ENCODE results near the gene NIPAL3. TPM values are rescaled to one million over a fixed set of nuclear protein-coding genes. Genes with fewer than 3 reads are reported as not detected.

Gene NIPAL3
- total RNA-seq, 4 donors from 2014 or later, result 38.0 to 74.3 (median 57.3) TPM

GRCh38 chr1:24463776-24464735 is 48.5 kb downstream of the NIPAL3 start:
- Histone ChIP-seq H3K4me1 (no peaks in the 10 kb centered on the region), H3K27me3 (no peaks in the 10 kb centered on the region), H3K9me3 (no peaks in the 10 kb centered on the region), H3K27ac (no peak overlapping the region), H3K36me3 (peaks cover 0 to 64% (median 0%) of the 10 kb centered on the region in 3 donors), H3K4me3 (no peak overlapping the region)
- TF ChIP-seq CTCF (IDR thresholded peaks at IDR 0.05) (no peak), POLR2A (IDR thresholded peaks at IDR 0.05) (no peak)
- no peak for DNase-seq

GRCh38 chr1:24465099-24465498 is 49.5 kb downstream of the NIPAL3 start:
- Histone ChIP-seq H3K9me3 (no peaks in the 10 kb centered on the region), H3K27ac (no peak overlapping the region), H3K27me3 (no peaks in the 10 kb centered on the region), H3K36me3 (peaks cover 0 to 53% (median 0%) of the 10 kb centered on the region in 3 donors), H3K4me1 (no peaks in the 10 kb centered on the region), H3K4me3 (no peak overlapping the region)
- DNase-seq, result no peak
- no peak for TF ChIP-seq CTCF (IDR thresholded peaks at IDR 0.05)
- TF ChIP-seq POLR2A (IDR thresholded peaks at IDR 0.05), result no peak

GRCh38 chr1:24465638-24466037 is 50.0 kb downstream of the NIPAL3 start:
- peaks cover 0 to 48% (median 0%) of the 10 kb centered on the region in 3 donors for H3K36me3 ChIP-seq
- DNase-seq, result no peak

GRCh38 chr1:24468685-24469316 is 53.2 kb downstream of the NIPAL3 start:
- H3K36me3 ChIP-seq, result peaks cover 0 to 28% (median 0%) of the 10 kb centered on the region in 3 donors
- H3K4me1 ChIP-seq, result no peaks in the 10 kb centered on the region
- no peak for TF ChIP-seq CTCF (IDR thresholded peaks at IDR 0.05)
- TF ChIP-seq POLR2A (IDR thresholded peaks at IDR 0.05), result no peak
- DNase-seq, result no peak
- no peaks in the 10 kb centered on the region for H3K9me3 ChIP-seq
- H3K27ac ChIP-seq, result no peak overlapping the region
- H3K4me3 ChIP-seq, result no peak overlapping the region
- H3K27me3 ChIP-seq, result no peaks in the 10 kb centered on the region

More at GRCh38 chr1:24465638-24466037, 50.0 kb downstream of the NIPAL3 start:
- Histone ChIP-seq H3K9me3 (no peaks in the 10 kb centered on the region), H3K27me3 (no peaks in the 10 kb centered on the region), H3K4me1 (no peaks in the 10 kb centered on the region), H3K4me3 (no peak overlapping the region), H3K27ac (no peak overlapping the region)
- TF ChIP-seq POLR2A (IDR thresholded peaks at IDR 0.05), result no peak
- no peak for TF ChIP-seq CTCF (IDR thresholded peaks at IDR 0.05)

- no peak for DNase-seq
- TF ChIP-seq POLR2A (IDR thresholded peaks at IDR 0.05), result no peak
- no peak for TF ChIP-seq CTCF (IDR thresholded peaks at IDR 0.05)
- Histone ChIP-seq H3K36me3 (peaks cover 0 to 10% (median 0%) of the 10 kb centered on the region in 3 donors), H3K4me3 (no peak overlapping the region), H3K9me3 (no peaks in the 10 kb centered on the region), H3K4me1 (no peaks in the 10 kb centered on the region), H3K27me3 (no peaks in the 10 kb centered on the region), H3K27ac (no peak overlapping the region)
These were observed 55.0 kb downstream of the NIPAL3 start for GRCh38 chr1:24470592-24470991.
